Naive thymus-derived CD4-positive, alpha-beta T cell (primary cell): ENCODE measurements around the gene WDR88. TPM values are rescaled to one million over a fixed set of nuclear protein-coding genes. Genes with fewer than 3 reads are reported as not detected.
A peak's percentile ranks its signal among the peaks of the same experiment; 100 is the strongest.

Experiments used
- ATAC-seq: fragments of 150-1000 bp; cut with Tn5 transposase; 2 replicates; pipeline ENCODE4 v1.10.0; 2021; ENCODE audit warnings: mild to moderate bottlenecking, moderate library complexity
- CTCF ChIA-PET: fragments of 350-600 bp; sonication (Branson Sonifier 250); formaldehyde crosslinking; loops from one replicate; lab custom pipeline; 2021; ENCODE audit warnings: antibody characterized with exemption; lab: Charles Lee
- POLR2A ChIA-PET: fragments of 350-600 bp; sonication (Branson Sonifier 250); formaldehyde crosslinking; loops from one replicate; lab custom pipeline; 2021; ENCODE audit warnings: antibody characterized with exemption, inconsistent platforms; lab: Charles Lee
- DNase-seq, 9 donors: peaks; one replicate each; pipeline versions ENCODE4 v3.0.0 to v3.0.0-alpha.2; 2020 to 2022; ENCODE audit warnings: mixed read lengths in 1 of 9
- H3K27ac ChIP-seq: one replicate; pipeline ENCODE4 v1.7.0; 2013; ENCODE audit warnings: mild to moderate bottlenecking, low read depth, low read length, moderate library complexity
- H3K27me3 ChIP-seq, 2 donors: one replicate each; pipeline ENCODE4 v1.7.0; 2013; ENCODE audit warnings: low read length in 2 of 2, mild to moderate bottlenecking in 2 of 2, moderate library complexity in 2 of 2; ENCODE audit not compliant: control insufficient read depth in 2 of 2, insufficient read depth in 2 of 2
- H3K36me3 ChIP-seq, 3 experiments: 1 replicate in 2 of 3; 2 replicates in 1 of 3; pipeline ENCODE4 v1.7.0; 2013; ENCODE audit warnings: low read length in 3 of 3, mild to moderate bottlenecking in 3 of 3, moderate library complexity in 1 of 3; ENCODE audit not compliant: insufficient read depth in 3 of 3, control insufficient read depth in 2 of 3
- H3K4me1 ChIP-seq, 2 donors: one replicate each; pipeline ENCODE4 v1.7.0; 2013; ENCODE audit warnings: low read length in 2 of 2, mild to moderate bottlenecking in 2 of 2, moderate library complexity in 1 of 2; ENCODE audit not compliant: control insufficient read depth in 2 of 2, insufficient read depth in 2 of 2
- H3K4me3 ChIP-seq: 2 replicates; pipeline ENCODE4 v1.7.0; 2013; ENCODE audit warnings: mild to moderate bottlenecking, low read length
- H3K9me3 ChIP-seq, 3 experiments: 1 replicate in 2 of 3; 2 replicates in 1 of 3; pipeline ENCODE4 v1.7.0; 2013; ENCODE audit warnings: low read length in 3 of 3; ENCODE audit not compliant: control insufficient read depth in 2 of 3
- H3K27ac Mint-ChIP-seq, 9 donors: one replicate each; pipeline ENCODE4 v1.8.0; 2020 to 2022; ENCODE audit warnings: mixed read lengths in 9 of 9, mild to moderate bottlenecking in 8 of 9, moderate library complexity in 5 of 9, inconsistent platforms in 2 of 9
- H3K27me3 Mint-ChIP-seq, 5 donors: one replicate each; pipeline ENCODE4 v1.8.0; 2021 to 2022; ENCODE audit warnings: mixed read lengths in 5 of 5, mild to moderate bottlenecking in 1 of 5
- H3K36me3 Mint-ChIP-seq, 5 donors: one replicate each; pipeline ENCODE4 v1.8.0; 2020 to 2022; ENCODE audit warnings: mixed read lengths in 5 of 5, mild to moderate bottlenecking in 3 of 5, inconsistent platforms in 1 of 5
- H3K4me1 Mint-ChIP-seq, 7 donors: one replicate each; pipeline ENCODE4 v1.8.0; 2020 to 2022; ENCODE audit warnings: mixed read lengths in 7 of 7, mild to moderate bottlenecking in 3 of 7, inconsistent platforms in 1 of 7
- H3K4me3 Mint-ChIP-seq, 10 donors: one replicate each; pipeline ENCODE4 v1.8.0; 2020 to 2022; ENCODE audit warnings: mild to moderate bottlenecking in 10 of 10, mixed read lengths in 10 of 10, moderate library complexity in 6 of 10, inconsistent platforms in 2 of 10
- H3K9me3 Mint-ChIP-seq, 11 donors: one replicate each; pipeline ENCODE4 v1.8.0; 2020 to 2022; ENCODE audit warnings: mixed read lengths in 11 of 11, mild to moderate bottlenecking in 4 of 11, inconsistent platforms in 1 of 11, moderate library complexity in 1 of 11
- intact Hi-C, 2 donors: fragments of 100-400 bp; cut with micrococcal nuclease; formaldehyde crosslinking; loops; one replicate each; pipeline ENCODE4 v1.15.1; 2023
- polyA plus RNA-seq, 2 donors: library from polyadenylated mRNA; unstranded; fragments of 300-500 nt; fragmentation: Illumina TruSeq; gene quantifications; one replicate each; pipeline ENCODE4 v1.2.3, GENCODE V29; 2021
- total RNA-seq, 6 experiments: library from RNA in 5 of 6; stranded (reverse) in 5 of 6; gene quantifications; 1 replicate in 5 of 6; 2 replicates in 1 of 6; pipeline ENCODE4 v1.2.3 and lab custom pipeline; 2021 to 2026

WDR88 gene
- total and polyA plus RNA-seq, 7 experiments from 2014 or later = 0.15 to 0.62 (median 0.37) TPM; not detected in 3

- DNase-seq = no peak
- H3K4me3 Mint-ChIP-seq = no peak overlapping the region
- Histone ChIP-seq H3K4me1 (no peaks in the 10 kb centered on the region), H3K27me3 (no peaks in the 10 kb centered on the region), H3K27ac (no peak overlapping the region), H3K4me3 (no peak overlapping the region), H3K36me3 (peaks cover 0 to 82% (median 5%) of the 10 kb centered on the region in 3 experiments), H3K9me3 (no peaks in the 10 kb centered on the region)
- no peaks in the 10 kb centered on the region for H3K9me3 Mint-ChIP-seq
- H3K27ac Mint-ChIP-seq = no peak overlapping the region
- no peak for ATAC-seq
- CTCF ChIA-PET = no interaction called here
- intact Hi-C loops = no loop called here
- POLR2A ChIA-PET = no interaction called here
- H3K27me3 Mint-ChIP-seq = no peaks in the 10 kb centered on the region
- H3K36me3 Mint-ChIP-seq = peaks cover 14 to 57% (median 34%) of the 10 kb centered on the region in 5 donors
- peaks cover 0 to 5% (median 0%) of the 10 kb centered on the region in 7 donors for H3K4me1 Mint-ChIP-seq
Observed at GRCh38 chr19:33094436-33095067, 37.4 kb upstream of the WDR88 start.

DNA sequence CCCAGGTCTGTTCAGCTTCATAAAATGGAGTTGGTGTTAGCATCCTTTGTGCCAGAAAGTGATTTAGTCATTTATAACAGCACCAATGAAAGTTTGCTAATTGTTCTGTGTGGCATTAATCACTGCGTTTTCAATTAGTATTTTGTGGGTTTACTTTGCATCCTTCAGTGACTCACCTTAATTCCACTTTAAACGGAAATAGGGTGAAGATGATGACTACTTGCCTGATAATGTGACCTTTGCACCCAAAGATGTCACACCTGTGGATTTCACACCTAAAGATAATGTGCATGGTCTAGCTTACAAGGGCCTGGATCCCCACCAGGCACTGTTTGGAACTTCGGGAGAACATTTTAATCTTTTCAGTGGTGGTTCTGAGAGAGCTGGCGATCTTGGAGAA lies 35.9 kb upstream of the WDR88 start:
- H3K36me3 Mint-ChIP-seq = peaks cover 14 to 51% (median 23%) of the 10 kb centered on the region in 5 donors
- H3K4me1 Mint-ChIP-seq = peaks cover 0 to 5% (median 0%) of the 10 kb centered on the region in 7 donors
- no peak overlapping the region for H3K4me3 Mint-ChIP-seq
- CTCF ChIA-PET = no interaction called here
- Histone ChIP-seq H3K27me3 (no peaks in the 10 kb centered on the region), H3K36me3 (peaks cover 1 to 79% (median 5%) of the 10 kb centered on the region in 3 experiments), H3K4me3 (no peak overlapping the region), H3K9me3 (no peaks in the 10 kb centered on the region), H3K4me1 (no peaks in the 10 kb centered on the region), H3K27ac (no peak overlapping the region)
- no peak for ATAC-seq
- H3K9me3 Mint-ChIP-seq = no peaks in the 10 kb centered on the region
- H3K27ac Mint-ChIP-seq = peak overlapping the region in 1 of 9 donors; percentile 30
- no peaks in the 10 kb centered on the region for H3K27me3 Mint-ChIP-seq
- intact Hi-C loops = no loop called here
- POLR2A ChIA-PET = no interaction called here
- DNase-seq = no peak

DNA sequence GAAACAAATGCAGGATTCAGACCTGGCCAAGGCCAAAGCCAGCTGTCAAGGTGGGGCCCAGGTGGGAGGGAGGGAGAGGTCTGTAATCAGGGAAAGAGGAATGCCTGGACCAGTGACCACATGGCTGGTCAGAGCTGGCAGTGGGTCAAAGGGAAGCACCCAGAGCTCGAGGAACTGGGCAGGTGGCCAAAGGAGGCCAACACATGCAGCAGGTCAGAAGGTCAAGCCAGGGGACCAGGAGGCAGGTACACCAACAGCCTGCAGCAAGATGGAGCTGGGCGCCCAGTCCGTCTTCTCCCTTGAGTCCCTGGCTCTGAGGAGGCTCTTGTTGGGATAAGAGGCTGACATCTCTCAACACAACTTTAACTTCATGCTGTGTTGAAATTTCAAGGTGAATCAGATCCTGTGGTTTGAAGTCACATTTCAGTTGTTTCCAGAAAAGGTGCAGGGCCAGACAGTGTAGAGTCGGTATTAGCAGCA lies 33.8 kb upstream of the WDR88 start:
- Mint-ChIP-seq H3K36me3 (peaks cover 14 to 64% (median 26%) of the 10 kb centered on the region in 5 donors), H3K4me3 (no peak overlapping the region), H3K27me3 (no peaks in the 10 kb centered on the region), H3K27ac (no peak overlapping the region), H3K4me1 (peaks cover 0 to 5% (median 0%) of the 10 kb centered on the region in 7 donors), H3K9me3 (no peaks in the 10 kb centered on the region)
- no peak overlapping the region for H3K27ac ChIP-seq
- DNase-seq (no peak), ATAC-seq (no peak)
- no peaks in the 10 kb centered on the region for H3K27me3 ChIP-seq
- ChIA-PET CTCF (no interaction called here), POLR2A (no interaction called here)
- intact Hi-C loops = no loop called here
- H3K9me3 ChIP-seq = no peaks in the 10 kb centered on the region
- no peaks in the 10 kb centered on the region for H3K4me1 ChIP-seq
- peaks cover 6 to 80% (median 15%) of the 10 kb centered on the region in 3 experiments for H3K36me3 ChIP-seq
- no peak overlapping the region for H3K4me3 ChIP-seq

- no peaks in the 10 kb centered on the region for H3K4me1 ChIP-seq
- H3K9me3 ChIP-seq = no peaks in the 10 kb centered on the region
- Mint-ChIP-seq H3K36me3 (peaks cover 9 to 54% (median 18%) of the 10 kb centered on the region in 5 donors), H3K9me3 (no peaks in the 10 kb centered on the region), H3K27me3 (no peaks in the 10 kb centered on the region), H3K4me3 (no peak overlapping the region), H3K27ac (no peak overlapping the region), H3K4me1 (peaks cover 0 to 5% (median 0%) of the 10 kb centered on the region in 7 donors)
- no peaks in the 10 kb centered on the region for H3K27me3 ChIP-seq
- DNase-seq (no peak), ATAC-seq (no peak)
- ChIA-PET POLR2A (no interaction called here), CTCF (no interaction called here)
- no peak overlapping the region for H3K27ac ChIP-seq
- no peak overlapping the region for H3K4me3 ChIP-seq
- H3K36me3 ChIP-seq = peaks cover 13 to 67% (median 16%) of the 10 kb centered on the region in 3 experiments
- intact Hi-C loops = no loop called here
Observed at GRCh38 chr19:33100894-33101644, 30.8 kb upstream of the WDR88 start.

DNA sequence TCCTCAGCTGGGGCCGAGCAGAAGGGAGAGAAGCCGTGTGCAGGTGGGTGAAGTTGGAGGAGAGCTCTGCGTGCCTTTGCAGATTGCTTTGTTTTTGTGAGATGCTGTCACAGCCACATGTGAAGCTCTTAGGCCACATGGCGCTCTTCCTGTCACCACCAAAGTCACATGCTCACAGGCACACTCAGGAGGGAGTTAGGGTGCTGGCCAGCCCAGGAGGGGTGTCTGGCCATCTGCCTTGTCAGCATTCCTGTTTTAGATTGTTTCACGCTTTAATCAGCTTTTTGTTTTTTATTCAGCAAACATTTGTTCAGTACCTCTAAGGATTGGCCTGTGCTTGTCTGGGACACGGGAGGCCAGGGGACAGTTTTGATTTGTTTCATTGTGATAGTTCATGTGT lies 29.0 kb upstream of the WDR88 start:
- Histone ChIP-seq H3K27me3 (no peaks in the 10 kb centered on the region), H3K4me3 (no peak overlapping the region), H3K27ac (no peak overlapping the region), H3K4me1 (no peaks in the 10 kb centered on the region), H3K36me3 (peaks cover 13 to 72% (median 22%) of the 10 kb centered on the region in 3 experiments), H3K9me3 (no peaks in the 10 kb centered on the region)
- ChIA-PET CTCF (interaction anchor here (0.5 kb wide), 1 partner anchor 128 kb away, joined by 5 read pairs; no protein-coding TSS in a partner anchor), POLR2A (no interaction called here)
- H3K4me3 Mint-ChIP-seq = no peak overlapping the region
- H3K36me3 Mint-ChIP-seq = peaks cover 5 to 51% (median 11%) of the 10 kb centered on the region in 5 donors
- no peaks in the 10 kb centered on the region for H3K9me3 Mint-ChIP-seq
- H3K4me1 Mint-ChIP-seq = peaks cover 0 to 4% (median 0%) of the 10 kb centered on the region in 7 donors
- no peak overlapping the region for H3K27ac Mint-ChIP-seq
- no peaks in the 10 kb centered on the region for H3K27me3 Mint-ChIP-seq
- ATAC-seq (no peak), DNase-seq (no peak)
- intact Hi-C loops = no loop called here

DNA sequence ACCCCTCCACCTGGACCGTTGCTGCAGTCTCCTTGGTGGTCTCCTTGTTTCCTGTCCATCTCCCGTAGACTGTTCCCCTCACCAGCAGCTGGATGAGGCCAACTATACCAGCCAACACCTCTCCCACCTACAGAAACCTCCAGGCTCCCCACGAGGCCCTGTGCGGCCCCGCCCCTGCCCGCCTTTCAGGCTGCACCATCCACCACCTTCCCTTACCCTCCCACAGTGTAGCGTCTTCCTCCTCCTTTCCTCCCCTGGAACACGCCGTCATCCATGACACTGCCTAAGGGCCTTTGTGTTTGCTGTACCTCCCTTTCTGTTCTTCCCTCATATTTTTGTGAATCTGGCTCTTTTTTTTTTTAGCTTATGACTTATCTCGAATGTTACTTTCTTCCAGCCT lies 23.8 kb upstream of the WDR88 start:
- peaks cover 0 to 5% (median 0%) of the 10 kb centered on the region in 7 donors for H3K4me1 Mint-ChIP-seq
- Histone ChIP-seq H3K27ac (no peak overlapping the region), H3K4me3 (no peak overlapping the region), H3K4me1 (no peaks in the 10 kb centered on the region), H3K9me3 (no peaks in the 10 kb centered on the region), H3K36me3 (peaks cover 7 to 78% (median 7%) of the 10 kb centered on the region in 3 experiments), H3K27me3 (no peaks in the 10 kb centered on the region)
- H3K9me3 Mint-ChIP-seq = no peaks in the 10 kb centered on the region
- no peaks in the 10 kb centered on the region for H3K27me3 Mint-ChIP-seq
- no peak for ATAC-seq
- peak overlapping the region in 1 of 9 donors; percentile 41 for H3K27ac Mint-ChIP-seq
- POLR2A ChIA-PET = no interaction called here
- intact Hi-C loops = no loop called here
- H3K4me3 Mint-ChIP-seq = no peak overlapping the region
- H3K36me3 Mint-ChIP-seq = peaks cover 8 to 45% (median 17%) of the 10 kb centered on the region in 5 donors
- no peak for DNase-seq
- CTCF ChIA-PET = no interaction called here
